ENCODE results near the gene OR6X1.

Gene OR6X1

DNA sequence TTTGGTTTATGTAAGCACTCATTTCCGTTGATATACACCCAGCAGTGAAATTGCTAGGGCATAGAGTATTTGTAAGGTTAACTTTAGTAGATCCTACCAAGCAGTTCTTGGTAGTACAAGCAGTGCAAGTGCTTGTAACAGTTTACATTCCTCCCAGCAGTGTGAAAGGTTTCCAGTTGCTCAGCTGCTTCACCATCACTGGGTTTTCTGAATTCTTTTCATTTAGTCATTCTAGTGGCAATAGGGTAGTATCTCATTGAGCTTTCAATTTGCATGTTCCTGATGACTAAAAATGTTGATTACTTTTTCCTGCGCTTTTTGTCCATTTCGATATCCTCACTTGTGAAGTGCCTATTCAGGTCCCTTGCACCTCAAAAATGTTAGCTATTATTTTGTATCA lies 47.1 kb downstream of the OR6X1 start:
- Mint-ChIP-seq H3K4me3 (no peak overlapping the region), H3K27ac (no peak overlapping the region), H3K9me3 (no peaks in the 10 kb centered on the region), H3K4me1 (peaks cover 11% of the 10 kb centered on the region), H3K27me3 (ENCODE audit: low read depth) (peaks cover 12% of the 10 kb centered on the region), H3K36me3 (ENCODE audit: low read depth) (no peaks in the 10 kb centered on the region)
- TF ChIP-seq, protein P1, sequence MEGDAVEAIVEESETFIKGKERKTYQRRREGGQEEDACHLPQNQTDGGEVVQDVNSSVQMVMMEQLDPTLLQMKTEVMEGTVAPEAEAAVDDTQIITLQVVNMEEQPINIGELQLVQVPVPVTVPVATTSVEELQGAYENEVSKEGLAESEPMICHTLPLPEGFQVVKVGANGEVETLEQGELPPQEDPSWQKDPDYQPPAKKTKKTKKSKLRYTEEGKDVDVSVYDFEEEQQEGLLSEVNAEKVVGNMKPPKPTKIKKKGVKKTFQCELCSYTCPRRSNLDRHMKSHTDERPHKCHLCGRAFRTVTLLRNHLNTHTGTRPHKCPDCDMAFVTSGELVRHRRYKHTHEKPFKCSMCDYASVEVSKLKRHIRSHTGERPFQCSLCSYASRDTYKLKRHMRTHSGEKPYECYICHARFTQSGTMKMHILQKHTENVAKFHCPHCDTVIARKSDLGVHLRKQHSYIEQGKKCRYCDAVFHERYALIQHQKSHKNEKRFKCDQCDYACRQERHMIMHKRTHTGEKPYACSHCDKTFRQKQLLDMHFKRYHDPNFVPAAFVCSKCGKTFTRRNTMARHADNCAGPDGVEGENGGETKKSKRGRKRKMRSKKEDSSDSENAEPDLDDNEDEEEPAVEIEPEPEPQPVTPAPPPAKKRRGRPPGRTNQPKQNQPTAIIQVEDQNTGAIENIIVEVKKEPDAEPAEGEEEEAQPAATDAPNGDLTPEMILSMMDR (IDR thresholded peaks at IDR 0.05; ENCODE audit: unreplicated experiment in 3 of 3), result no peak

DNA sequence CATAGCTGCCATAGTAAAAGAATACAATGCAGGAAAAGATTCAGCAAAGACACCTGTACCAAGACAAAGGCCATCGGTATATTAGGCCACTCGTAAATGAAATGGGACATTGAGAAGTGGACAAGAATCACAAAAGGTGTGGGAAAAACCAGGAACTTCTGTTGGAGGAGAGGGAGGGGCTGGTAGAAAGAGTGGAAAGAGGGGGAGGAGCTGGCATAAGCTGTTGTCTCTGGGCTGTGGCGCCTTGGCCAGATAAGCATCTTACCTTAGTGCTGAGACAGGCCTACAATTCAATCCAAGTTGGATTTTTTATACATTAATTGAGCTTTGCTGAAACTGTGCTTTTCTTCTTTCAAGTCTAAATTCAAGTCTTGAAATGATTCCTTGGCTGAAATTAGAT lies 50.0 kb downstream of the OR6X1 start:
- Mint-ChIP-seq H3K27me3 (ENCODE audit: low read depth) (peaks cover 4% of the 10 kb centered on the region), H3K9me3 (no peaks in the 10 kb centered on the region), H3K4me3 (no peak overlapping the region), H3K4me1 (peaks cover 17% of the 10 kb centered on the region), H3K36me3 (ENCODE audit: low read depth) (no peaks in the 10 kb centered on the region), H3K27ac (no peak overlapping the region)
- TF ChIP-seq, protein P1 (IDR thresholded peaks at IDR 0.05; ENCODE audit: unreplicated experiment in 3 of 3), result no peak

Data from nephron (organoid).